ENCODE measurements around the gene SMARCD2.

SMARCD2 gene

DNA sequence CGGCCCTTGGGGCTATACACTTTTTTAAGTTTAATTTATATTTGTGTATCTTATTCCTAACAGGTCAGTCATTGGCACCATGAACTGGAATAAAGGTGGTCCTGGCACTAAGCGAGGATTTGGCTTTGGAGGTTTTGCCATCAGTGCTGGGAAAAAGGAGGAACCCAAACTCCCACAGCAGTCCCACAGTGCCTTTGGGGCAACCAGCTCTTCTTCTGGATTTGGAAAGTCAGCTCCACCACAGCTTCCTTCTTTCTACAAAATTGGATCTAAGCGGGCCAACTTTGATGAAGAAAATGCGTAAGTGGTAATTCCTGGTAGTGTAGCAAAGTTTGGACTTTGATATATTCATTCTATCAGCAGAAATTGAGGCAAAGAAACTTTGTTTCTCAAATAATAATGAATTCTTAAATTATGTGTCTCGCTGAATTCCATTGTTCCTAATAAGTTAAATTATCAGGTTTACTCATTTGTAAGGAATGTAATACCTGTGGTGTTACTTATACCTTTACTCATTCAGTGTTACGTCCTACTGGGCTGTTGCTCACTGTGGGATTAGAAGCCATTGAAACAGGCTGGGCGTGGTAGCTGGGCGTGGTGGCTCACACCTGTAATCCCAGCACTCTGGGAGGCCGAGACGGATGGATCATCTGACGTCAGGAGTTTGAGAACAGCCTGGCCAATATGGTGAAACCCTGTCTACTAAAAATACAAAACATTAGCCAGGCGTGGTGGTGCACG is 55.3 kb downstream of the SMARCD2 start:
- TF ChIP-seq CTCF (IDR thresholded peaks at IDR 0.05; ENCODE audit: borderline replicate concordance, insufficient read depth, low read depth, low read length): no peak

DNA sequence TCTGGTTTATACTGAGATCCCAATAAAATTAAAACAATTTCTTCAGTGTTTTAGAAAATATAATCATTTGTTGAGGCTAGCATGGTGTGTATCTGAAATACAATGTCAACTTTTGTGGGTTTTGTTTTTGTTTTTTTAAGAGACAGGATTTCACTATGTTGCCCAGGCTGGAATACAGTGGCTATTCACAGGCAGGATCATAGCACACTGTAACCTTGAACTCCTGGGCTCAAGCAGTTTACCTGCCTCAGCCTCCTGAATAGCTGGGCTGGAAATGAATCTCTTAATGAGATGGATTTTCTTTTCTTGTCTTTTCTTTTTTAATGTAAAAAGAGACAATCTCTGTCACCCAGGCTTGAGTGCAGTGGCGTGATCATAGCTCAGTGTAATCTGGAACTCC is 56.4 kb downstream of the SMARCD2 start:
- no peak for TF ChIP-seq CTCF (IDR thresholded peaks at IDR 0.05; ENCODE audit: borderline replicate concordance, insufficient read depth, low read depth, low read length)
- no peak overlapping the region for H3K4me3 ChIP-seq (ENCODE audit: low read depth, low read length)

More for the DNA sequence above, 55.3 kb downstream of the SMARCD2 start:
- H3K4me3 ChIP-seq (ENCODE audit: low read depth, low read length): no peak overlapping the region

DNA sequence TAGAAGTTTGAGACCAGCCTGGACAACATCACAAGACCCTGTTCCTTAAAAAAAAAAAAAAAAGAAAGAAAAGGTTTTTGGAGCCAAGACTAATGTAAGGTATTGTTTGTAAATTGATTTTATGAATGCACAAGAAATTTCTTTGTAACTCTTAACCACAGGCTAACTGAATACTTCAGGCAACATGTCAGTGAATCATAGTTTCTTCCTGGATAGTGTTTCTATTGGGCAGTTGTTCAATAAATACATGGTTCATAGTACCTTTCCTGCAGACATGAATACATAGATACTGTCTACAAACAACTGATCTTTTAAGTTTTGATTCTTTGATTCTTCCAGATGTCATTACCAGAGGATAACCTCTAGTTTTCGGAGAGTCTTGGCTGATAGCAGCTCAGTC is 56.9 kb downstream of the SMARCD2 start:
- TF ChIP-seq CTCF (IDR thresholded peaks at IDR 0.05; ENCODE audit: borderline replicate concordance, insufficient read depth, low read depth, low read length): no peak
- H3K4me3 ChIP-seq (ENCODE audit: low read depth, low read length): no peak overlapping the region

- TF ChIP-seq CTCF (IDR thresholded peaks at IDR 0.05; ENCODE audit: borderline replicate concordance, insufficient read depth, low read depth, low read length): no peak
Measured at GRCh38 chr17:63783522-63783921, 59.0 kb downstream of the SMARCD2 start.

More at GRCh38 chr17:63783522-63783921, 59.0 kb downstream of the SMARCD2 start:
- no peak overlapping the region for H3K4me3 ChIP-seq (ENCODE audit: low read depth, low read length)
